ENCODE data around the gene MORN3. TPM values are rescaled to one million over a fixed set of nuclear protein-coding genes. Genes with fewer than 3 reads are reported as not detected.
A peak's percentile ranks its signal among the peaks of the same experiment; 100 is the strongest.

MORN3 gene
- total and polyA plus RNA-seq, 2 of the 4 experiments (the other 2 are of a cell fraction) = 0.18 to 0.22 TPM

DNA sequence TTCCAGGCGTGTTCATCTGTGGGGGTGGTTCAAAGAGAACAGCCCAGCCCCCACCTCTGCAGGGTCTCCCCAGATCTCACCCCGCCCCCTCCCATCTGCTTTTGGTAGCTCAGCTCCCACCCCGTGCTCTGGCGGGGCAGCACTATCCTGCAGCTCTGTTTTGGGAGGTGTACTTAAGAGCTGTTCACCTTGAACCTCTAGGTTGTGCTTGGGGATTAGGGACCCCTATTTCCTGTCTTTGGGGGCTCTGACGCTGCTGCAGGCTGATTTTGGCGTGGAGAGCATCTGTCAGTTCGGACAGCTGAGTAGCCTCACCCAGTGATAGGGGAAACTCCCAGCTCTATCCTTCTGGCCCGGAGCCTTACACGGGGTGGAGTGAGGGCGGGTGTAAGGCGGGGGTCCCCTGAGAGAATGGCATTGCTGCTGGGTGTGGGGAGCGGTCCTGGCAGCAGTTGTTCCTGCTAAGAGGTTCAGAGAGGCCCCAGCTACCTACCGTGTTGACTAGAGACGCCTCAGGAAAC lies 43.9 kb upstream of the MORN3 start:
- whole genome bisulfite sequencing, 2 experiments (ENCODE audit: extremely low coverage in 2 of 2, insufficient read length in 1 of 2) = 8% methylated on average over 2 of the region's 14 CpGs; no CpG with 5 or more reads in 1 of the 2 experiments
- Histone ChIP-seq H3K79me1 (ENCODE audit: low read depth in 1 of 2, low read length in 2 of 2) (peaks cover 26 to 57% of the 10 kb centered on the region in 2 experiments; a peak in 3 of 4 replicates), H2BK20ac (ENCODE audit: low read depth, low read length) (no peak overlapping the region), H3K4me3 (ENCODE audit: insufficient read depth, low read depth, low read length) (peak overlapping the region; percentile 75), H3K27ac (ENCODE audit: insufficient read depth, low read length) (peak overlapping the region; percentile 48), H3K9me3 (ENCODE audit: control insufficient read depth, insufficient read depth, low read length) (no peaks in the 10 kb centered on the region), H4K91ac (ENCODE audit: insufficient read depth, low read depth, low read length) (peak overlapping the region; percentile 68; the same call in 1 of the 2 replicates), H2BK120ac (ENCODE audit: low read depth, low read length) (peak overlapping the region; percentile 26; the same call in 1 of the 2 replicates), H3K9ac (ENCODE audit: low read depth, low read length) (peak overlapping the region; percentile 65), H3K18ac (ENCODE audit: low read depth, low read length) (no peak overlapping the region), H4K20me1 (ENCODE audit: insufficient read depth, low read length) (peaks cover 6% of the 10 kb centered on the region; the same call in 1 of the 2 replicates), H2AK9ac (replicated peaks; ENCODE audit: low read depth, low read length, poor library complexity) (peak overlapping the region; percentile 97), H3K9me1 (ENCODE audit: insufficient read depth, low read length) (peaks cover 26% of the 10 kb centered on the region), H3K36me3 (ENCODE audit: control insufficient read depth, insufficient read depth, low read length) (0 out of 2 replicates have a peak, but pooled peaks cover 1% of the 10 kb centered on the region), H4K8ac (ENCODE audit: low read depth in 2 of 2, low read length in 2 of 2) (peak overlapping the region; percentile 19 to 32; a peak in 2 of 4 replicates), H3K4me1 (ENCODE audit: control insufficient read depth, insufficient read depth, low read length) (peaks cover 10% of the 10 kb centered on the region), H2AFZ (replicated peaks; ENCODE audit: low read length, poor library complexity) (peak overlapping the region; percentile 95), H2AK5ac (ENCODE audit: low read depth, low read length) (peak overlapping the region; percentile 64), H3K23ac (ENCODE audit: low read depth, low read length) (peak overlapping the region; percentile 92), H2BK5ac (ENCODE audit: low read depth, low read length, poor library complexity, severe bottlenecking) (no peak overlapping the region), H3K14ac (replicated peaks; ENCODE audit: low read depth, low read length) (peak overlapping the region; percentile 73), H3K4me2 (ENCODE audit: low read depth, low read length) (peak overlapping the region; percentile 94), H2BK15ac (ENCODE audit: low read depth, low read length) (0 out of 3 replicates have a peak overlapping the region, but pooled peaks have one; percentile 6), H4K5ac (ENCODE audit: low read depth, low read length) (no peak overlapping the region), H3K27me3 (ENCODE audit: control insufficient read depth, insufficient read depth, low read length) (no peaks in the 10 kb centered on the region), H3K4ac (ENCODE audit: low read depth, low read length) (peak overlapping the region; percentile 82), H3K56ac (ENCODE audit: extremely low read depth, insufficient read depth, low read length) (peak overlapping the region; percentile 38; the same call in 1 of the 2 replicates)
- ATAC-seq (ENCODE audit: low read depth) (peak; percentile 12), DNase-seq (peak; percentile 36)
- intact Hi-C loops (cut with micrococcal nuclease) (loop anchor here (5.0 kb wide), 2 partner anchors 54 to 79 kb away; partner anchors contain the start of gene RHOF), in situ Hi-C loops (cut with MboI; ENCODE audit: low sequenced_read_pairs) (no loop called here), dilution Hi-C loops (cut with HindIII; ENCODE audit: low sequenced_read_pairs, unreplicated experiment) (no loop called here)
- TF ChIP-seq BHLHE40 (IDR thresholded peaks at IDR 0.05; ENCODE audit: low read depth, low read length) = no peak
- TF ChIP-seq CHD1 (IDR thresholded peaks at IDR 0.05; ENCODE audit: low read depth, low read length) = no peak
- TF ChIP-seq POLR2A (IDR thresholded peaks at IDR 0.05; ENCODE audit: low read depth, low read length) = no peak
- TF ChIP-seq RFX5 (IDR thresholded peaks at IDR 0.05; ENCODE audit: low read depth, low read length) = no peak
- TF ChIP-seq, protein P1, sequence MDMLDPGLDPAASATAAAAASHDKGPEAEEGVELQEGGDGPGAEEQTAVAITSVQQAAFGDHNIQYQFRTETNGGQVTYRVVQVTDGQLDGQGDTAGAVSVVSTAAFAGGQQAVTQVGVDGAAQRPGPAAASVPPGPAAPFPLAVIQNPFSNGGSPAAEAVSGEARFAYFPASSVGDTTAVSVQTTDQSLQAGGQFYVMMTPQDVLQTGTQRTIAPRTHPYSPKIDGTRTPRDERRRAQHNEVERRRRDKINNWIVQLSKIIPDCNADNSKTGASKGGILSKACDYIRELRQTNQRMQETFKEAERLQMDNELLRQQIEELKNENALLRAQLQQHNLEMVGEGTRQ (IDR thresholded peaks at IDR 0.05; ENCODE audit: low read depth, low read length) = no peak
- TF ChIP-seq NFE2L2 (IDR thresholded peaks at IDR 0.05; ENCODE audit: low read depth, low read length) = no peak
- TF ChIP-seq, protein P2, sequence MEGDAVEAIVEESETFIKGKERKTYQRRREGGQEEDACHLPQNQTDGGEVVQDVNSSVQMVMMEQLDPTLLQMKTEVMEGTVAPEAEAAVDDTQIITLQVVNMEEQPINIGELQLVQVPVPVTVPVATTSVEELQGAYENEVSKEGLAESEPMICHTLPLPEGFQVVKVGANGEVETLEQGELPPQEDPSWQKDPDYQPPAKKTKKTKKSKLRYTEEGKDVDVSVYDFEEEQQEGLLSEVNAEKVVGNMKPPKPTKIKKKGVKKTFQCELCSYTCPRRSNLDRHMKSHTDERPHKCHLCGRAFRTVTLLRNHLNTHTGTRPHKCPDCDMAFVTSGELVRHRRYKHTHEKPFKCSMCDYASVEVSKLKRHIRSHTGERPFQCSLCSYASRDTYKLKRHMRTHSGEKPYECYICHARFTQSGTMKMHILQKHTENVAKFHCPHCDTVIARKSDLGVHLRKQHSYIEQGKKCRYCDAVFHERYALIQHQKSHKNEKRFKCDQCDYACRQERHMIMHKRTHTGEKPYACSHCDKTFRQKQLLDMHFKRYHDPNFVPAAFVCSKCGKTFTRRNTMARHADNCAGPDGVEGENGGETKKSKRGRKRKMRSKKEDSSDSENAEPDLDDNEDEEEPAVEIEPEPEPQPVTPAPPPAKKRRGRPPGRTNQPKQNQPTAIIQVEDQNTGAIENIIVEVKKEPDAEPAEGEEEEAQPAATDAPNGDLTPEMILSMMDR (conservative IDR thresholded peaks at IDR 0.05; ENCODE audit: low read depth, low read length) = no peak
- TF ChIP-seq, protein P3, sequence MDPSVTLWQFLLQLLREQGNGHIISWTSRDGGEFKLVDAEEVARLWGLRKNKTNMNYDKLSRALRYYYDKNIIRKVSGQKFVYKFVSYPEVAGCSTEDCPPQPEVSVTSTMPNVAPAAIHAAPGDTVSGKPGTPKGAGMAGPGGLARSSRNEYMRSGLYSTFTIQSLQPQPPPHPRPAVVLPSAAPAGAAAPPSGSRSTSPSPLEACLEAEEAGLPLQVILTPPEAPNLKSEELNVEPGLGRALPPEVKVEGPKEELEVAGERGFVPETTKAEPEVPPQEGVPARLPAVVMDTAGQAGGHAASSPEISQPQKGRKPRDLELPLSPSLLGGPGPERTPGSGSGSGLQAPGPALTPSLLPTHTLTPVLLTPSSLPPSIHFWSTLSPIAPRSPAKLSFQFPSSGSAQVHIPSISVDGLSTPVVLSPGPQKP (IDR thresholded peaks at IDR 0.05; ENCODE audit: borderline replicate concordance, low read depth, low read length) = no peak
- no peak; the same call in 1 of the 2 replicates for TF ChIP-seq MAZ (IDR thresholded peaks at IDR 0.05; ENCODE audit: borderline replicate concordance, low read depth, low read length)
- no peak for TF ChIP-seq RAD21 (IDR thresholded peaks at IDR 0.05; ENCODE audit: low read length)
- TF ChIP-seq RCOR1 (IDR thresholded peaks at IDR 0.05; ENCODE audit: insufficient replicate concordance, low read length) = no peak
- TF ChIP-seq SMC3 (IDR thresholded peaks at IDR 0.05; ENCODE audit: low read depth, low read length) = no peak
- TF ChIP-seq FOS (IDR thresholded peaks at IDR 0.05; ENCODE audit: low read depth, low read length) = no peak
- TF ChIP-seq MXI1 (IDR thresholded peaks at IDR 0.05; ENCODE audit: borderline replicate concordance, low read depth, low read length) = no peak
- ChIA-PET CTCF (interaction anchor here (1.5 kb wide), 1 partner anchor 81 kb away, joined by 4 read pairs; no protein-coding TSS in a partner anchor), POLR2A (ENCODE audit: unreplicated experiment) (no interaction called here)
- no TSS peak for BruUV-seq (replicated peaks)

All from IMR-90 (cell line).